Neuronal stem cell (in vitro differentiated cells): ENCODE results near the gene MTPN.

Source experiments
- DNase-seq: peaks from one replicate; pipeline ENCODE4 v3.0.0-alpha.2; 2013; ENCODE audit warnings: low spot score
- H2AFZ ChIP-seq: one replicate; pipeline ENCODE4 v1.6.1; 2013; ENCODE audit warnings: mild to moderate bottlenecking, low read length, inconsistent platforms
- H2AK5ac ChIP-seq: 2 replicates; pipeline ENCODE4 v1.6.1; 2013; ENCODE audit warnings: low read depth, mild to moderate bottlenecking, inconsistent platforms, low read length, moderate library complexity, mixed read lengths
- H2BK120ac ChIP-seq: 2 replicates; pipeline ENCODE4 v1.6.1; 2013; ENCODE audit warnings: low read depth, mild to moderate bottlenecking, inconsistent platforms, low read length, moderate library complexity, mixed read lengths
- H2BK12ac ChIP-seq: one replicate; pipeline ENCODE4 v1.6.1; 2013; ENCODE audit warnings: low read length, inconsistent platforms
- H2BK15ac ChIP-seq: 2 replicates; pipeline ENCODE4 v1.6.1; 2013; ENCODE audit warnings: mild to moderate bottlenecking, low read length, inconsistent platforms, mixed read lengths
- H2BK5ac ChIP-seq: one replicate; pipeline ENCODE4 v1.6.1; 2013; ENCODE audit warnings: inconsistent platforms, mild to moderate bottlenecking, low read length, moderate library complexity
- H3K14ac ChIP-seq: one replicate; pipeline ENCODE4 v1.6.1; 2013; ENCODE audit warnings: low read length, inconsistent platforms
- H3K18ac ChIP-seq: 2 replicates; pipeline ENCODE4 v1.6.1; 2013; ENCODE audit warnings: low read length, inconsistent platforms
- H3K23ac ChIP-seq: 2 replicates; pipeline ENCODE4 v1.6.1; 2013; ENCODE audit warnings: low read depth, mild to moderate bottlenecking, mixed read lengths, low read length, inconsistent platforms; ENCODE audit not compliant: poor library complexity
- H3K27ac ChIP-seq: replicated peaks from 3 replicates; pipeline ENCODE4 v1.5.1; 2013; ENCODE audit warnings: low read length, inconsistent platforms
- H3K27me3 ChIP-seq, 3 experiments: 2 replicates each; pipeline ENCODE4 v1.6.1; 2013; ENCODE audit warnings: low read length in 3 of 3, mild to moderate bottlenecking in 2 of 3, inconsistent platforms in 1 of 3, low read depth in 1 of 3, mixed read lengths in 1 of 3, moderate library complexity in 1 of 3; ENCODE audit not compliant: control insufficient read depth in 3 of 3, insufficient read depth in 3 of 3
- H3K36me3 ChIP-seq, 2 donors: replicated peaks in 1 of 2; 2 replicates each; pipeline ENCODE4 v1.6.1; 2013; ENCODE audit warnings: low read length in 2 of 2; ENCODE audit not compliant: control insufficient read depth in 2 of 2, insufficient read depth in 2 of 2
- H3K4ac ChIP-seq: 2 replicates; pipeline ENCODE4 v1.6.1; 2013; ENCODE audit warnings: inconsistent platforms, mild to moderate bottlenecking, low read length, moderate library complexity
- H3K4me1 ChIP-seq, 2 donors: 1 replicate in 1 of 2; 2 replicates in 1 of 2; pipeline ENCODE4 v1.6.1; 2013; ENCODE audit warnings: low read length in 2 of 2, low read depth in 1 of 2; ENCODE audit not compliant: control insufficient read depth in 2 of 2, insufficient read depth in 1 of 2
- H3K4me2 ChIP-seq: one replicate; pipeline ENCODE4 v1.6.1; 2013; ENCODE audit warnings: mild to moderate bottlenecking, low read length, inconsistent platforms; ENCODE audit not compliant: insufficient read depth, poor library complexity, severe bottlenecking
- H3K4me3 ChIP-seq, 2 donors: 2 replicates each; pipeline ENCODE4 v1.5.1; 2013; ENCODE audit warnings: low read length in 2 of 2, mild to moderate bottlenecking in 2 of 2, inconsistent platforms in 1 of 2, moderate library complexity in 1 of 2
- H3K79me1 ChIP-seq: one replicate; pipeline ENCODE4 v1.6.1; 2013; ENCODE audit warnings: low read depth, mild to moderate bottlenecking, inconsistent platforms, low read length, moderate library complexity
- H3K9ac ChIP-seq: one replicate; pipeline ENCODE4 v1.6.1; 2013; ENCODE audit warnings: mild to moderate bottlenecking, low read depth, low read length, inconsistent platforms; ENCODE audit not compliant: poor library complexity
- H3K9me3 ChIP-seq, 2 donors: replicated peaks in 1 of 2; 2 replicates each; pipeline versions ENCODE3 to v1.6.1; 2013; ENCODE audit warnings: low read length in 2 of 2, mild to moderate bottlenecking in 2 of 2, inconsistent platforms in 1 of 2, low read depth in 1 of 2, mixed read lengths in 1 of 2, moderate library complexity in 1 of 2; ENCODE audit not compliant: control insufficient read depth in 2 of 2, insufficient read depth in 1 of 2
- H4K8ac ChIP-seq: one replicate; pipeline ENCODE4 v1.6.1; 2013; ENCODE audit warnings: low read depth, mild to moderate bottlenecking, inconsistent platforms, low read length, moderate library complexity
- H4K91ac ChIP-seq: one replicate; pipeline ENCODE4 v1.6.1; 2013; ENCODE audit warnings: low read length, low read depth, mild to moderate bottlenecking, inconsistent platforms; ENCODE audit not compliant: poor library complexity
- WGBS, 2 donors: extraction: QIAGEN DNeasy Blood & Tissue Kit; methylation state at CpG; one replicate each; pipeline ENCODE4 v1.1.7; 2013; ENCODE audit warnings: missing lambda C conversion rate in 2 of 2, mixed read lengths in 1 of 2; ENCODE audit not compliant: insufficient read length in 2 of 2, insufficient replicate concordance in 1 of 2; ENCODE audit errors: extremely low coverage in 2 of 2; 5-methylcytosine and 5-hydroxymethylcytosine counted together

The MTPN gene

GRCh38 chr7:135970045-135970444 is 7.1 kb downstream of the MTPN start:
- H2AK5ac ChIP-seq = no peak overlapping the region
- H3K4ac ChIP-seq = no peak overlapping the region
- H4K8ac ChIP-seq = no peak overlapping the region
- no peak overlapping the region for H3K4me3 ChIP-seq
- no peak overlapping the region for H3K14ac ChIP-seq
- no peak for DNase-seq
- H3K4me1 ChIP-seq = no peaks in the 10 kb centered on the region
- no peak overlapping the region for H4K91ac ChIP-seq
- H3K9me3 ChIP-seq = no peaks in the 10 kb centered on the region
- H3K27ac ChIP-seq = no peak overlapping the region
- no peak overlapping the region for H2BK15ac ChIP-seq
- no peaks in the 10 kb centered on the region for H3K79me1 ChIP-seq
- H3K4me2 ChIP-seq = no peak overlapping the region
- peaks cover 2 to 56% of the 10 kb centered on the region in 2 donors for H3K36me3 ChIP-seq
- H3K9ac ChIP-seq = no peak overlapping the region
- H2BK5ac ChIP-seq = no peak overlapping the region
- no peak overlapping the region for H2BK12ac ChIP-seq
- H3K23ac ChIP-seq = no peak overlapping the region
- no peak overlapping the region for H3K18ac ChIP-seq
- H2AFZ ChIP-seq = no peak overlapping the region
- H2BK120ac ChIP-seq = no peak overlapping the region
- no CpG with 5 or more reads among the region's 3 CpGs for WGBS, 2 donors
- no peaks in the 10 kb centered on the region for H3K27me3 ChIP-seq

- H3K4me1 ChIP-seq = no peaks in the 10 kb centered on the region
- no peak overlapping the region for H2BK15ac ChIP-seq
- H2BK120ac ChIP-seq = no peak overlapping the region
- peaks cover 2 to 23% of the 10 kb centered on the region in 2 donors for H3K36me3 ChIP-seq
- no peak overlapping the region for H3K18ac ChIP-seq
- no peak overlapping the region for H2AFZ ChIP-seq
- H3K14ac ChIP-seq = no peak overlapping the region
- no peak overlapping the region for H4K8ac ChIP-seq
- H3K79me1 ChIP-seq = no peaks in the 10 kb centered on the region
- H3K4me3 ChIP-seq = no peak overlapping the region
- H3K9me3 ChIP-seq = no peaks in the 10 kb centered on the region
- H2BK12ac ChIP-seq = no peak overlapping the region
- H3K27ac ChIP-seq = no peak overlapping the region
- H3K4ac ChIP-seq = no peak overlapping the region
- no peak overlapping the region for H4K91ac ChIP-seq
- no CpG with 5 or more reads among the region's 9 CpGs for WGBS, 2 donors
- H3K4me2 ChIP-seq = no peak overlapping the region
- DNase-seq = no peak
- no peak overlapping the region for H2AK5ac ChIP-seq
- H2BK5ac ChIP-seq = no peak overlapping the region
- no peaks in the 10 kb centered on the region for H3K27me3 ChIP-seq
- H3K23ac ChIP-seq = no peak overlapping the region
- H3K9ac ChIP-seq = no peak overlapping the region
These were observed 10.7 kb downstream of the MTPN start for GRCh38 chr7:135966341-135967043.

- H3K79me1 ChIP-seq = no peaks in the 10 kb centered on the region
- no peak overlapping the region for H3K9ac ChIP-seq
- no CpG with 5 or more reads among the region's 1 CpG for WGBS, 2 donors
- H2BK5ac ChIP-seq = no peak overlapping the region
- H3K36me3 ChIP-seq = peaks cover 0 to 18% of the 10 kb centered on the region in 2 donors
- no peak overlapping the region for H3K4ac ChIP-seq
- H3K9me3 ChIP-seq = no peaks in the 10 kb centered on the region
- H3K14ac ChIP-seq = no peak overlapping the region
- no peak overlapping the region for H3K23ac ChIP-seq
- H3K18ac ChIP-seq = no peak overlapping the region
- H3K4me3 ChIP-seq = no peak overlapping the region
- no peak overlapping the region for H3K27ac ChIP-seq
- no peak overlapping the region for H2BK12ac ChIP-seq
- H3K4me2 ChIP-seq = no peak overlapping the region
- no peaks in the 10 kb centered on the region for H3K27me3 ChIP-seq
- H2AK5ac ChIP-seq = no peak overlapping the region
- no peak overlapping the region for H4K91ac ChIP-seq
- H2BK15ac ChIP-seq = no peak overlapping the region
- no peak overlapping the region for H4K8ac ChIP-seq
- H3K4me1 ChIP-seq = no peaks in the 10 kb centered on the region
- no peak overlapping the region for H2BK120ac ChIP-seq
- no peak for DNase-seq
- no peak overlapping the region for H2AFZ ChIP-seq
These were observed 11.6 kb downstream of the MTPN start for GRCh38 chr7:135965602-135966001.

DNA sequence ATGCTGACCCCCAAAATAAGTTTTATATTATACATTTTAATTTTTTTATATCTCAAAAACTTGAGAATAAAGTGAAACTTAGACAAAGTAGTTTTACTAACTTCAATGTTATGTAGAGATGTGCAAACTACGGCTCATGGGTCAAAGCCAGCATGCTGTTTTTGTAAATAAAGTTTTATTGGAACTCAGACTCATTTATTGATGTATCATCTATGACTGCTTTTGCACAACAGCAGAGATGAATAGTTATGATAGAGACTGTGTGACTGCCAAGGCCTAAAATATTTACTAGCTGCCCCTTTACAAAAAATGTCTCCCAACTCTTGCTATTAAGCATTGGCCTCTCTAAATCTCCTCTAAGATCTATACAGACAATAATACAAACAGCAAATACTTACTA is 12.4 kb downstream of the MTPN start:
- H3K79me1 ChIP-seq = no peaks in the 10 kb centered on the region
- no peak overlapping the region for H3K4me3 ChIP-seq
- H4K91ac ChIP-seq = no peak overlapping the region
- no peak overlapping the region for H3K27ac ChIP-seq
- no peak overlapping the region for H2BK12ac ChIP-seq
- no peak overlapping the region for H2BK15ac ChIP-seq
- H3K4me2 ChIP-seq = no peak overlapping the region
- peaks cover 0 to 18% of the 10 kb centered on the region in 2 donors for H3K36me3 ChIP-seq
- no peak overlapping the region for H2BK5ac ChIP-seq
- WGBS, 2 donors = no CpG with 5 or more reads among the region's 1 CpG
- H3K14ac ChIP-seq = no peak overlapping the region
- H3K9me3 ChIP-seq = no peaks in the 10 kb centered on the region
- H2BK120ac ChIP-seq = no peak overlapping the region
- no peak overlapping the region for H4K8ac ChIP-seq
- H2AK5ac ChIP-seq = no peak overlapping the region
- no peak overlapping the region for H2AFZ ChIP-seq
- DNase-seq = no peak
- no peaks in the 10 kb centered on the region for H3K4me1 ChIP-seq
- H3K18ac ChIP-seq = no peak overlapping the region
- no peaks in the 10 kb centered on the region for H3K27me3 ChIP-seq
- H3K4ac ChIP-seq = no peak overlapping the region
- no peak overlapping the region for H3K23ac ChIP-seq
- H3K9ac ChIP-seq = no peak overlapping the region
